Measurements from ENCODE around the gene PTPRR. TPM values are rescaled to one million over a fixed set of nuclear protein-coding genes. Genes with fewer than 3 reads are reported as not detected.

PTPRR gene
- total RNA-seq, 2 experiments from 2014 or later, result not detected

DNA sequence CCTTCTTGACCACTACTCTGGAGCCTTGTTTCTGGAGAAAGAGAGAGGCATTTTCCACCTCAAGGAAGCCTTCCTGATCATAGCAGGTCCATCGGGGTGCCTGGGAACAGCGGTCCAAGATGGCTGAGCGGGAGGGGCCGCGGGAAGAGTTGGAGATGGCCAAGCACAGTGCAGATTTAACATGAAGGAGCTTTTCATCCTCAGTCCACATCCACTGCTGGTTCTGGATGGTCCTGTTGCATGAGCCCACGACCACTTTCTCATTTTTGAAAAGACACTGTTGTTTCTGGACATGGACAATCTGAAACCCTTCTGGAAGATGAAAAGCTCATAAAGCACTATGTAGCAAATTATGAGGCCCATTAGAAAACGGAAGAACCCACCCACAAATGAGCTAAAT is 284.8 kb downstream of the PTPRR start:
- H3K36me3 Mint-ChIP-seq (ENCODE audit: low read depth), result no peaks in the 10 kb centered on the region
- ATAC-seq (ENCODE audit: poor library complexity), result no peak

DNA sequence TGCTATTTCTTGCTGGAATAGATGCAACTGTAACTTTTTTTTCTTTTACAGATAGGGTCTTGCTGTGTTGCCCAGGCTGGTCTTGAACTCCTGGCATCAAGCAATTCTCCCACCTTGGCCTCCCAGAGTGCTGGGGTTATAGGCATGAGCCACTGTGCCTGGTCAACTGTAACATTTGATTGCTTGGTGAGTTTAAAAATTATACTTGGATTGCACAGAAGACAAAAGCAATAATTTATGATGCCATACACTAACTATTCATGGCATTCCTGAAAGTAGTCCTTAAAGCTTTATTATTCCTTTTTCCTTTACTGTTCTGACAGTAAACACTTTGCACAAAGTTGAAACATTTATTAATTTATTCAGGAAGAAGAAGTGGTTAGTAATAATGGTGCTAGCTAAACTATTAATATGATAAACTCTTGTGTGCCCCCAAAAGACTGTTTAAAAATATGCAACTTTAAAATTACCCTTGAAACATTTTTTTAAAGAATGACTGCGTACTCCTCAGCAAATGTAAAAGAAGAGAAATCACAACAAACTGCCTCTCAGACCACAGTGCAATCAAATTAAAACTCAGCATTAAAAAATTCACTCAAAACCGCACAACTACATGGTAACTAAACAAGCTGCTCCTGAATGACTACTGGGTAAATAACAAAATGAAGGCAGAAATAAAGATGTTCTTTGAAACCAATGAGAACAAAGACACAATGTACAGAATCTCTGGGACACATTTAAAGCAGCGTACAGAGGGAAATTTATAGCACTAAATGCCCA is 291.6 kb downstream of the PTPRR start:
- TF ChIP-seq, protein P1, sequence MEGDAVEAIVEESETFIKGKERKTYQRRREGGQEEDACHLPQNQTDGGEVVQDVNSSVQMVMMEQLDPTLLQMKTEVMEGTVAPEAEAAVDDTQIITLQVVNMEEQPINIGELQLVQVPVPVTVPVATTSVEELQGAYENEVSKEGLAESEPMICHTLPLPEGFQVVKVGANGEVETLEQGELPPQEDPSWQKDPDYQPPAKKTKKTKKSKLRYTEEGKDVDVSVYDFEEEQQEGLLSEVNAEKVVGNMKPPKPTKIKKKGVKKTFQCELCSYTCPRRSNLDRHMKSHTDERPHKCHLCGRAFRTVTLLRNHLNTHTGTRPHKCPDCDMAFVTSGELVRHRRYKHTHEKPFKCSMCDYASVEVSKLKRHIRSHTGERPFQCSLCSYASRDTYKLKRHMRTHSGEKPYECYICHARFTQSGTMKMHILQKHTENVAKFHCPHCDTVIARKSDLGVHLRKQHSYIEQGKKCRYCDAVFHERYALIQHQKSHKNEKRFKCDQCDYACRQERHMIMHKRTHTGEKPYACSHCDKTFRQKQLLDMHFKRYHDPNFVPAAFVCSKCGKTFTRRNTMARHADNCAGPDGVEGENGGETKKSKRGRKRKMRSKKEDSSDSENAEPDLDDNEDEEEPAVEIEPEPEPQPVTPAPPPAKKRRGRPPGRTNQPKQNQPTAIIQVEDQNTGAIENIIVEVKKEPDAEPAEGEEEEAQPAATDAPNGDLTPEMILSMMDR (IDR thresholded peaks at IDR 0.05), result no peak
- Mint-ChIP-seq H3K27ac (no peak overlapping the region), H3K27me3 (peaks cover 11% of the 10 kb centered on the region), H3K36me3 (ENCODE audit: low read depth) (no peaks in the 10 kb centered on the region), H3K4me1 (ENCODE audit: low read depth) (no peaks in the 10 kb centered on the region), H3K9me3 (no peaks in the 10 kb centered on the region), H3K4me3 (no peak overlapping the region)
- ChIA-PET POLR2A (no interaction called here), CTCF (interaction anchor here (1.2 kb wide), 2 partner anchors 9 to 21 kb away, joined by 3 read pairs; no protein-coding TSS in a partner anchor)
- Histone ChIP-seq H3K4me3 (ENCODE audit: low read length) (no peak overlapping the region), H3K27me3 (ENCODE audit: control insufficient read depth in 1 of 2, insufficient read depth in 2 of 2, low read length in 2 of 2) (peaks cover 0 to 3% of the 10 kb centered on the region in 2 experiments), H3K36me3 (ENCODE audit: insufficient read depth, low read length) (no peaks in the 10 kb centered on the region), H3K9me3 (ENCODE audit: control insufficient read depth in 1 of 2, insufficient read depth in 1 of 2, low read length in 2 of 2) (no peaks in the 10 kb centered on the region), H3K27ac (ENCODE audit: low read depth in 1 of 2, low read length in 2 of 2) (no peak overlapping the region), H3K4me1 (ENCODE audit: insufficient read depth, low read length) (no peaks in the 10 kb centered on the region)
- ATAC-seq (ENCODE audit: poor library complexity) (no peak), DNase-seq (no peak)
- intact Hi-C loops (cut with DNase I, micrococcal nuclease), result no loop called here

More for the DNA sequence above, 284.8 kb downstream of the PTPRR start:
- intact Hi-C loops (cut with DNase I, micrococcal nuclease), result no loop called here
- Mint-ChIP-seq H3K9me3 (no peaks in the 10 kb centered on the region), H3K4me3 (no peak overlapping the region), H3K27ac (no peak overlapping the region), H3K27me3 (peaks cover 41% of the 10 kb centered on the region), H3K4me1 (ENCODE audit: low read depth) (no peaks in the 10 kb centered on the region)
- CTCF ChIA-PET, result no interaction called here
- TF ChIP-seq, protein P1 (IDR thresholded peaks at IDR 0.05), result no peak
- no peaks in the 10 kb centered on the region for H3K36me3 ChIP-seq (ENCODE audit: insufficient read depth, low read length)
- no peak for DNase-seq
- no peaks in the 10 kb centered on the region for H3K4me1 ChIP-seq (ENCODE audit: insufficient read depth, low read length)
- no peak overlapping the region for H3K4me3 ChIP-seq (ENCODE audit: low read length)
- no peak overlapping the region for H3K27ac ChIP-seq (ENCODE audit: low read depth in 1 of 2, low read length in 2 of 2)
- H3K9me3 ChIP-seq (ENCODE audit: control insufficient read depth in 1 of 2, insufficient read depth in 1 of 2, low read length in 2 of 2), result peaks cover 0 to 4% of the 10 kb centered on the region in 2 experiments
- POLR2A ChIA-PET, result no interaction called here
- no peaks in the 10 kb centered on the region for H3K27me3 ChIP-seq (ENCODE audit: control insufficient read depth in 1 of 2, insufficient read depth in 2 of 2, low read length in 2 of 2)

DNA sequence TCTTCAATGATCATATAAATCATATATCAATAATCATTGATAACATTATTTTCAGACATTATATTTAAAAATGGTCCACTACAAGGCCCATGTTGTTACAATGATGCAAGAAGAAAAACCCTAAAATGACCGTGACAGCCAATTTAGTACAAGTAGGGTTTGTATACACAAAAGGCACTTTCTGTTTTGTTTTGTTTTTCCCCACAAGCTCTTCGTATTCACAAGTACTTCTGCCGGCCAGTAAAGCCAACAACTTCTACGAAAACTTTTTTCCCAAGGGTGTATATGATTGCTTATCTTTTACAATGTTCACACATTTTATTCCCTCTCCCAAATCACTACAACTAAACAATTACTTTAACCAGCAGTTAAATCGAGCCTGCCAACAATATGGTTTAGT is 292.9 kb downstream of the PTPRR start:
- intact Hi-C loops (cut with DNase I, micrococcal nuclease), result no loop called here
- CTCF ChIA-PET, result interaction anchor here (0.6 kb wide), 1 partner anchor 196 kb away, joined by 3 read pairs; no protein-coding TSS in a partner anchor
- no peak for DNase-seq
- Histone ChIP-seq H3K4me3 (ENCODE audit: low read length) (no peak overlapping the region), H3K4me1 (ENCODE audit: insufficient read depth, low read length) (no peaks in the 10 kb centered on the region), H3K9me3 (ENCODE audit: control insufficient read depth in 1 of 2, insufficient read depth in 1 of 2, low read length in 2 of 2) (no peaks in the 10 kb centered on the region), H3K36me3 (ENCODE audit: insufficient read depth, low read length) (no peaks in the 10 kb centered on the region), H3K27me3 (ENCODE audit: control insufficient read depth in 1 of 2, insufficient read depth in 2 of 2, low read length in 2 of 2) (peaks cover 0 to 3% of the 10 kb centered on the region in 2 experiments), H3K27ac (ENCODE audit: low read depth in 1 of 2, low read length in 2 of 2) (no peak overlapping the region)
- POLR2A ChIA-PET, result no interaction called here
- Mint-ChIP-seq H3K27ac (no peak overlapping the region), H3K9me3 (no peaks in the 10 kb centered on the region), H3K4me1 (ENCODE audit: low read depth) (no peaks in the 10 kb centered on the region), H3K4me3 (no peak overlapping the region), H3K27me3 (peaks cover 15% of the 10 kb centered on the region), H3K36me3 (ENCODE audit: low read depth) (no peaks in the 10 kb centered on the region)
- TF ChIP-seq, protein P1 (IDR thresholded peaks at IDR 0.05), result no peak
- ATAC-seq (ENCODE audit: poor library complexity), result no peak
